Hepatocyte (in vitro differentiated cells): ENCODE results near the gene TIE1. TPM values are rescaled to one million over a fixed set of nuclear protein-coding genes. Genes with fewer than 3 reads are reported as not detected.

ENCODE experiments used
- DNase-seq: peaks from one replicate; pipeline ENCODE4 v3.0.0-alpha.2; 2016; ENCODE audit warnings: low spot score
- H2AFZ ChIP-seq: fragments of 200-600 bp; sonication (generic); 2 replicates; pipeline ENCODE4 v1.6.0; 2016; ENCODE audit warnings: antibody characterized with exemption, mild to moderate bottlenecking
- H3K27ac ChIP-seq: fragments of 200-600 bp; sonication (generic); 2 replicates; pipeline ENCODE4 v1.5.1; 2016; ENCODE audit warnings: mild to moderate bottlenecking
- H3K27me3 ChIP-seq: fragments of 200-600 bp; sonication (generic); 2 replicates; pipeline ENCODE4 v1.6.1; 2016
- H3K36me3 ChIP-seq: fragments of 200-600 bp; sonication (generic); replicated peaks from 2 replicates; pipeline ENCODE4 v1.5.1; 2016; ENCODE audit warnings: low read depth; ENCODE audit not compliant: insufficient read depth
- H3K4me1 ChIP-seq: fragments of 200-600 bp; sonication (generic); 2 replicates; pipeline ENCODE4 v1.5.1; 2016; ENCODE audit warnings: mild to moderate bottlenecking, moderate library complexity; ENCODE audit not compliant: insufficient read depth
- H3K4me2 ChIP-seq: fragments of 200-600 bp; sonication (generic); 2 replicates; pipeline ENCODE4 v1.6.0; 2016
- H3K4me3 ChIP-seq: fragments of 200-600 bp; sonication (generic); 2 replicates; pipeline ENCODE4 v1.5.1; 2016; ENCODE audit warnings: mild to moderate bottlenecking
- H3K79me2 ChIP-seq: fragments of 200-600 bp; sonication (generic); 2 replicates; pipeline ENCODE4 v1.6.0; 2017; ENCODE audit warnings: mild to moderate bottlenecking
- H3K9me2 ChIP-seq: fragments of 200-600 bp; sonication (generic); replicated peaks from 2 replicates; pipeline ENCODE4 v1.6.0; 2017; ENCODE audit warnings: mild to moderate bottlenecking; ENCODE audit not compliant: insufficient read depth
- H3K9me3 ChIP-seq: fragments of 200-600 bp; sonication (generic); 2 replicates; pipeline ENCODE4 v1.5.1; 2016; ENCODE audit warnings: low read depth, mild to moderate bottlenecking
- H4K20me1 ChIP-seq: fragments of 200-600 bp; sonication (generic); 2 replicates; pipeline ENCODE4 v1.6.0; 2016; ENCODE audit warnings: mild to moderate bottlenecking; ENCODE audit not compliant: insufficient read depth, poor library complexity, severe bottlenecking
- CTCF ChIP-seq: fragments of 200-600 bp; sonication (generic); IDR thresholded peaks from 2 replicates; pipeline ENCODE4 v1.5.1; 2016; ENCODE audit warnings: antibody characterized with exemption, mild to moderate bottlenecking; ENCODE audit not compliant: poor library complexity
- EZH2 ChIP-seq: fragments of 200-600 bp; sonication (generic); IDR thresholded peaks from 2 replicates; pipeline ENCODE4 v1.6.1; 2016; ENCODE audit warnings: antibody characterized with exemption, mild to moderate bottlenecking, borderline replicate concordance
- EZH2phosphoT487 ChIP-seq: fragments of 200-600 bp; sonication (generic); IDR thresholded peaks from one replicate; pipeline ENCODE4 v1.6.1; 2018; ENCODE audit warnings: antibody characterized with exemption, mild to moderate bottlenecking, low read depth, moderate library complexity; ENCODE audit not compliant: unreplicated experiment, severe bottlenecking
- WGBS: methylation state at CpG from one replicate; pipeline ENCODE4 v1.1.6; 2016; ENCODE audit warnings: low lambda C conversion rate; ENCODE audit errors: missing lambda C conversion rate; 5-methylcytosine and 5-hydroxymethylcytosine counted together
- polyA plus RNA-seq: library from polyadenylated mRNA; unstranded; fragments of >200 nt; fragmentation: Nextera tagmentation; extraction: Ambion mirVana; gene quantifications from 2 replicates; pipeline ENCODE4 v1.2.1, GENCODE V29; 2016
- total RNA-seq: library from RNA; depleted of rRNA; stranded (reverse); fragments of >200 nt; gene quantifications from 2 replicates; pipeline ENCODE4 v1.2.3, GENCODE V29; 2014

TIE1 gene
- total and polyA plus RNA-seq, 2 experiments from 2014 or later = 0.33 to 1.2 TPM

GRCh38 chr1:43284065-43284464 lies 16.7 kb upstream of the TIE1 start:
- Histone ChIP-seq H3K27me3 (no peaks in the 10 kb centered on the region), H4K20me1 (no peaks in the 10 kb centered on the region), H2AFZ (no peak overlapping the region), H3K4me1 (peaks cover 10% of the 10 kb centered on the region), H3K9me2 (no peaks in the 10 kb centered on the region), H3K36me3 (no peaks in the 10 kb centered on the region), H3K79me2 (peaks cover 24% of the 10 kb centered on the region), H3K27ac (peak overlapping the region; percentile 95), H3K4me3 (no peak overlapping the region), H3K9me3 (no peaks in the 10 kb centered on the region), H3K4me2 (peak overlapping the region; percentile 85)
- DNase-seq = no peak
- TF ChIP-seq EZH2 = no peak
- no peak for TF ChIP-seq CTCF
- TF ChIP-seq EZH2phosphoT487 = no peak
- WGBS = 97% methylated on average over 3 of the region's 3 CpGs

- no peak for DNase-seq
- H3K9me3 ChIP-seq = no peaks in the 10 kb centered on the region
- peak overlapping the region; percentile 35 for H3K4me3 ChIP-seq
- H3K4me1 ChIP-seq = peaks cover 11% of the 10 kb centered on the region
- no peaks in the 10 kb centered on the region for H4K20me1 ChIP-seq
- TF ChIP-seq CTCF = no peak
- no peak for TF ChIP-seq EZH2phosphoT487
- TF ChIP-seq EZH2 = no peak
- peak overlapping the region; percentile 85 for H3K4me2 ChIP-seq
- H3K27me3 ChIP-seq = no peaks in the 10 kb centered on the region
- peak overlapping the region; percentile 95 for H3K27ac ChIP-seq
- WGBS = 65% methylated on average over 12 of the region's 12 CpGs
- no peak overlapping the region for H2AFZ ChIP-seq
- no peaks in the 10 kb centered on the region for H3K36me3 ChIP-seq
- no peaks in the 10 kb centered on the region for H3K9me2 ChIP-seq
- peaks cover 24% of the 10 kb centered on the region for H3K79me2 ChIP-seq
These were observed 16.2 kb upstream of the TIE1 start for GRCh38 chr1:43284546-43285110.

GRCh38 chr1:43285269-43285990 lies 15.4 kb upstream of the TIE1 start, which contains the start of gene C1orf210:
Gene C1orf210 (minus strand): TSS chr1:43285581. CDS start chr1:43283270, 2,311 bp downstream.
- Histone ChIP-seq H3K9me3 (no peaks in the 10 kb centered on the region), H3K9me2 (no peaks in the 10 kb centered on the region), H3K4me1 (peaks cover 11% of the 10 kb centered on the region), H2AFZ (peak within 1 kb of the TSS; percentile 14), H3K27me3 (no peaks in the 10 kb centered on the region), H3K4me3 (peak within 1 kb of the TSS; percentile 35), H3K36me3 (no peaks in the 10 kb centered on the region), H4K20me1 (no peaks in the 10 kb centered on the region), H3K27ac (peak within 1 kb of the TSS; percentile 95), H3K4me2 (peak within 1 kb of the TSS; percentile 85), H3K79me2 (peaks cover 24% of the 10 kb centered on the region)
- TF ChIP-seq EZH2phosphoT487 = no peak
- TF ChIP-seq EZH2 = no peak
- peak; percentile 22 for TF ChIP-seq CTCF
- peak; percentile 94 for DNase-seq
- 22% methylated on average over 13 of the region's 19 CpGs for WGBS
